Stimulated activated CD8-positive, alpha-beta memory T cell treated with anti-CD3 and anti-CD28 coated beads, Interleukin-7, amount 100 ng/mL, for 24 hours (primary cell): ENCODE data around the gene VPS35.

Experiments used
- DNase-seq: peaks from one replicate; pipeline ENCODE4 v3.0.0-alpha.2; 2020; ENCODE audit warnings: low read depth

Gene VPS35

DNA sequence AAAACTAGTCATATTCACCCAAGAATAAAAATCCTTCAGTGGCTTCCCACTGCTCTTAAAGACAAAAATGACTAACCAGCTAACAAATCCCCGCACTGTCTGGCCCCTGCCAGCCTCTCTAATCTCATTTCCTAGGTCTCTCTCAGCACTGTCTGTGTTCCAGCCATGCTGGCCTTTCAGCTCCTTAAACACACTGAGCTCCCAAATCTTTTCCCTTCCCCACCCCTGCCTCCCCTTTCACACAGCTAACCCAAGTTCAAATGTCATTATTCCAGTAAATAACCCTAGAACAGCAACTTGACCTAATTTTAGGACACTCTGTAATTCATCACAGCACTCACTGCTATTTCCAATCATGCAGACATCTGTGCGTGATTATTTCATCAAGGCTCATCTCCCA lies 75.6 kb downstream of the VPS35 start:
- no peak for DNase-seq

DNA sequence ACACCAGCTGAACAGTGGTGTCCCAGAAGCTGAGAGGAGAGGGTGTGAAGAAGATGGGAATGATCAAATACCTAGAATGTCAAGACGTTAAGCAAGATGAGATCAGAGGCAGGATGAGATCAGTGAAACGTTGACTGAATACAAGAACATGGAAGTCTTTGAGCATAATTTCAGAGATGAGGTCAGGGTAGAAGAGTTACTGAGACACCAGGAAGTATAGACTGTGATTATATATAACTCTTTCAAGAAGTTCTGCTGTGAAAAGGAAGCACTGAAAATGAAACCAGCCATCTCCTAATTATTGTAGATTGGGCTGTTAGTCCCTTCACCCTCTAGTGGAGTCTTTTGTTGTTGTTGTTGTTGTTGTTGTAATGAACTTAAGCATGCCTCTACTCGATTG lies 76.9 kb downstream of the VPS35 start:
- DNase-seq, result no peak

DNA sequence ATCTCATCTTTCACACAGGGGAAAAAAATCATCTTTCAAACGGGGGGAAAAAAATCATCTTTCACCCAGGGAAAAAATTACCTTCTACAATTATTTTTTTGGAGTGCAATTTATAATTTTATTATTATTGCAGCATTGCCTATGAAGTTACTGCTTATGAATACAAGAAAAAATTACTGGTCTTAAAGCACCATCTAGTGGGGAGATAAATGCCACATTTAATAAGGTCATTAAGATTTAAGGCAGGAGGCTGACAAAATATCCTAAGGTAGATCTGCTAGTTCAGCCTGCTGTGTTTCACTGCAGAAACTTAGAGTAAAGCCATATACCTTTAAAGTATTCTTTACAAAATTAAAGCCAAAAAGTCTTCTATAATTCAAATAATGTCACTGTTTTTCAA lies 81.4 kb downstream of the VPS35 start:
- DNase-seq, result no peak

DNA sequence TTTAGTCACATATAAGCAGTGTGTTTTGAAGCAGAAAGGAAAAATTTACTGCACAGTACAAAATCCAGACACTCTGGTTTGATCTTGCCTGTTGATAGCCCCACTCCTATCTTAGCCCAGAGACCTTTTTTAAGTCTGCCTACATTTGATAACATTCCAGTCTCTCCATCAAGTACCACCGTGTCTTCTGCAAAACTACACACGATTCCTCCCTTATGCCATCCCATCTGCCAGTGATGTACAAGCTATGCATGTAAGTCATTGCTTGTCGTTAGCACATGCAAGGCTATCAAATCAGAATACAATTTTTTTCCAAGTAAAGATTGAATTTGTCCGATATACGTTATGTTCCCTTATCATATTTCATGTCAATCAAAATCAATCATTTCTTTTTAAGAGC lies 82.7 kb downstream of the VPS35 start:
- DNase-seq, result no peak
